Right forelimb (tissue), 1 donor: ENCODE results near the gene AVEN.
"Not testable (repeated sequence)": the region's sequence is repeated elsewhere in the genome, so short reads cannot be mapped to it uniquely, and the experiment has no call there.

Experiments
- DNase-seq: peaks from one replicate; pipeline ENCODE4 v3.0.0-alpha.2; 2018

AVEN gene

GRCh38 chr15:34038871-34039789 lies at the start of gene AVEN:
Gene AVEN, minus strand, starts transcription at chr15:34039204. Its CDS starts 158 bp downstream, at chr15:34039046.
- no peak for DNase-seq

GRCh38 chr15:34085746-34086145 lies 46.7 kb upstream of the AVEN start:
- DNase-seq = no peak

GRCh38 chr15:34084086-34084485 lies 45.1 kb upstream of the AVEN start:
- no peak for DNase-seq

GRCh38 chr15:34079904-34080303 lies 40.9 kb upstream of the AVEN start:
- no peak for DNase-seq

GRCh38 chr15:34078900-34079299 lies 39.9 kb upstream of the AVEN start:
- no peak for DNase-seq

GRCh38 chr15:34076785-34077184 lies 37.8 kb upstream of the AVEN start:
- no peak for DNase-seq

GRCh38 chr15:34070003-34070402 lies 31.0 kb upstream of the AVEN start:
- no peak for DNase-seq

GRCh38 chr15:34065941-34066340 lies 26.9 kb upstream of the AVEN start:
- no peak for DNase-seq

- DNase-seq = no peak
These were observed 26.3 kb upstream of the AVEN start for GRCh38 chr15:34065261-34065660.

- no peak for DNase-seq
These were observed 25.4 kb upstream of the AVEN start for GRCh38 chr15:34064438-34064837.

GRCh38 chr15:34059946-34060345 lies 20.9 kb upstream of the AVEN start:
- no peak for DNase-seq

GRCh38 chr15:34059476-34059875 lies 20.5 kb upstream of the AVEN start:
- DNase-seq = no peak

GRCh38 chr15:34056911-34057310 lies 17.9 kb upstream of the AVEN start:
- DNase-seq = no peak

GRCh38 chr15:34055868-34056595 lies 17.0 kb upstream of the AVEN start:
- no peak for DNase-seq

GRCh38 chr15:34054081-34054707 lies 15.2 kb upstream of the AVEN start:
- DNase-seq = no peak

- not testable (repeated sequence) for DNase-seq
These were observed 11.4 kb upstream of the AVEN start for GRCh38 chr15:34050385-34050784.

GRCh38 chr15:34049112-34049511 lies 10.1 kb upstream of the AVEN start:
- no peak for DNase-seq

- no peak for DNase-seq
These were observed 9.1 kb upstream of the AVEN start for GRCh38 chr15:34047893-34048775.

- DNase-seq = no peak
These were observed 7.6 kb upstream of the AVEN start for GRCh38 chr15:34046471-34047145.

GRCh38 chr15:34043813-34044212 lies 4.8 kb upstream of the AVEN start:
- no peak for DNase-seq

- DNase-seq = no peak
These were observed 4.4 kb upstream of the AVEN start for GRCh38 chr15:34043391-34043790.

GRCh38 chr15:34039790-34040113 lies 748 bp upstream of the AVEN start:
- DNase-seq = no peak
